ENCODE measurements around the gene TMEM63C.

- TF ChIP-seq CTCF (IDR thresholded peaks at IDR 0.05; ENCODE audit: insufficient read depth, low read length, poor library complexity, severe bottlenecking) = no peak
- TF ChIP-seq EZH2phosphoT487 (conservative IDR thresholded peaks at IDR 0.05; ENCODE audit: low read length) = no peak
Observed at GRCh38 chr14:77143071-77143470, 38.5 kb upstream of the TMEM63C start.
